HFF-Myc (cell line): ENCODE data around the gene CPT1A.

ENCODE experiments used
- DNase-seq: peaks from one replicate; pipeline ENCODE4 v3.0.0-alpha.2; 2011; ENCODE audit warnings: low read depth; ENCODE audit errors: extremely low read depth
- H3K4me3 ChIP-seq: replicated peaks from 2 replicates; pipeline ENCODE4 v1.5.1; 2011; ENCODE audit warnings: low read depth, mild to moderate bottlenecking, control low read depth, low read length
- CTCF ChIP-seq: IDR thresholded peaks from 2 replicates; pipeline ENCODE4 v1.5.1; 2012; ENCODE audit warnings: mild to moderate bottlenecking, low read depth, low read length, control low read depth; ENCODE audit errors: missing control alignments

CPT1A gene

GRCh38 chr11:68854273-68854958, 12.7 kb upstream of the CPT1A start:
- H3K4me3 ChIP-seq, result peak overlapping the region; percentile 43
- no peak for DNase-seq
- no peak for TF ChIP-seq CTCF

DNA sequence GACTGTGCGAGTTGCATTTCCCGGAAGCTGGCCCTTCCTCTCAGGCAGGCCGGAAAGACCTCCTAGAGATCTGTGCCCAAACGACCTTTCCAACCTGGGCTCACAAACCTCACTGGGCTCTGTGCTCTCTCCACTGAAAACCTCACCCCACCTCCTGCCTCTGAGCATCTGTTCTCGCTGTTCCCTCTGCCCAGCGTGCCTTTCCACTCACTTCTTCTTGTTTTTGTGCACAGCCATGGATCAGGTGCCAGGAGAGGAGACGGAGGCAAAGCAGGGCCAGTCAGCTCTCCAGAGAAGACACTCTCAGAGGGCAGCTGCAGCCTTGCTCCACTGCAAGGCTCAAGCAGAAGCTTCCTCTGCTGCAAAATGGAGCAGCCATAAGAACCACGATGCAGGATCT, 10.9 kb upstream of the CPT1A start:
- DNase-seq, result no peak
- H3K4me3 ChIP-seq, result no peak overlapping the region
- TF ChIP-seq CTCF, result no peak

DNA sequence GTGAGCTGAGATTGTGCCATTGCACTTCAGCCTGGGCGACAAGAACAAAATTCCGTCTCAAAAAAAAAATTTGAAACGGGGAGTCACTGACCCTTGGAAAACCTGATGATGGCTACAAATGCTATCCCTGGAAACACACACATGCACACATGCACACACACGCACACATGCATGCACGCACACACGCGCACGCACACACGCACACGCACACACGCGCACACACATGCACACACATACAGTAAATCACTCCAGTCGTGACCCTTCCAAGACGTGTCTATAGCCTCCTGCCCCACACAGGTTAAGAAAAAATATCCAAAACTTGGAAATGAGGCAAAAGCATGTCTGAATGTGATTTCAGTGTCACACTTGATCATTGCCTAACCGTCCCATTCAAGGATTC, 6.7 kb upstream of the CPT1A start:
- no peak for DNase-seq
- H3K4me3 ChIP-seq, result no peak overlapping the region
- no peak for TF ChIP-seq CTCF

DNA sequence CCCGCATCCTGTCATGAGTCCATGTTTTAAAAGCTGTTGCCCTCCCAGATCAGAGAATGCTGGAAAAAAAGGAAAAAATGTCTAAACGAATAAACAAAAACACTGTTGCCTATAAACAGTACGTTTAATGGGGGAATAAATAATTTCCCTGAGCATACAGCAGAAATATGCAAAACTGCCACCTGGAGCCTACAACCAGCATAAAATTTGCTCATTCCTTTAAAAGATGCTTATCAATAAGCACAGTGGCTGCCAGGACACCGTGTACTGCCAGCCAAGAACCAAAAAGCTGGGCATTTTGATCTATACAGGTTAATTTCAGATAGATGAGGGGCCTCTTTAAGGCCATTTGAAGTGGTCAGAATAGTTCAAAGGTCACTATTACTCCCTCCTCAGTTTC, 5.7 kb upstream of the CPT1A start:
- DNase-seq, result no peak
- no peak overlapping the region for H3K4me3 ChIP-seq
- no peak for TF ChIP-seq CTCF

DNA sequence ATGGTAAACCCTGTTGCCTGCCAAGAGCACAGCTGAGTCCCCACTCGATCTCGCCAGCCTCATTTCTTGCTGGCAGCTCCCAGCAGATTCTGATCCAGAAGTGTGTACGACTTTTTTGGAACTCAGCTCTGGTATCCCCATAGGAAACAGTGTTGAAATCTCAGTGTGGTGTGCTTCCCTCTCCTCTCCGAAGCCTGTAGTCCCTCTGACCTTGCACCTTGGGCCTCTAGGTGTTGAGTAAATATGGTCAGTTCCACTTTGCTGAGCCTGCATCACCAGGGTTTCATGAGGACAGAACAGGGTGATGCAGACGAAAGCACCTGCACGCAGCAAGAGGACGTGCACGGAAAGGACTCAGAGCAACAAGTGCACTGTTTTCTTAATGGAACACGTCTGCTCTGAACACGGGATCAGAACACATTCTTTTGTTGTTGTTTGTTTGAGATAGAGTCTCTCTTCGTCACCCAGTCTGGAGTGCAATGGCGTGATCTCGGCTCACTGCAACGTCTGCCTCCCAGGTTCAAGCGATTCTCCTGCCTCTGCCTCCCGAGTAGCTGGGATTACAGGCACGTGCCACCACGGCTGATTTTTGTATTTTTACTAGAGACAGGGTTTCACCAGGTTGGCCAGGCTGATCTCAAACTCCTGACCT, 3.8 kb upstream of the CPT1A start:
- no peak overlapping the region for H3K4me3 ChIP-seq
- DNase-seq, result no peak
- TF ChIP-seq CTCF, result no peak

DNA sequence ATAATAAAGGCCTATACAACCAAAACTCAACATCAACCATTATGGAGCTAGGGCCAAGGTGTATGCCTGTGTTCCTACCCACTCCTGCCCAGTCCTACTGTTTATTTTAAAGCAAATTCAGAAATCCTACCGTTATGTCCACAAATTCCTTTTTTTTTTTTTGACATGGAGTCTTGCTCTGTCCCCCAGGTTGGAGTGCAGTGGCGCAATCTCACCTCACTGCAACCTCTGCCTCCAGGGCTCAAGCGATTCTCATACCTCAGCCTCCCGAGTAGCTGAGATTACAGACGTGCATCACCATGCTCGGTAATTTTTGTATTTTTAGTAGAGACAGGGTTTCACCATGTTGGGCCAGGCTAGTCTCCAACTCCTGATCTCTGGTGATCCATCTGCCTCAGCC, 3.1 kb upstream of the CPT1A start:
- H3K4me3 ChIP-seq, result no peak overlapping the region
- DNase-seq, result no peak
- TF ChIP-seq CTCF, result no peak

DNA sequence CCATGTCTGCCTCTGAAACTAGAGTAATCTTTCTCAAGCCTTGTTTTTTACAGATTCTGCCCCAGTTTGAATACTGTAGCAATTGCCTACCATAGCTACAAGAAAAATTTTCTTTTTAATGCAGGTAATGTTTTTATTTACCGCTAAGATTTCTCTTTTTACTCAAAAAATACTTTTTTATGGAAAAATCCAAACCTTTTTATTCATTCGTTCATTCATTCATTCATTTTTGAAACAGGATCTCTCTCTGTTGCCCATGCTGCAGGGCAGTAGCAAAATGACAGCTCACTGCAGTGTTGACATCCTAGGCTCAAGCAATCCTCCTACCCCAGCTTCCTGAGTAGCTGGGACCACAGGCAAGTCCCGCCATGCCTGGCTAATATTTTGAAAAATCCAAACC, 2.7 kb upstream of the CPT1A start:
- no peak for DNase-seq
- no peak overlapping the region for H3K4me3 ChIP-seq
- no peak for TF ChIP-seq CTCF
